T-helper 1 cell treated with Interleukin-12 subunit alpha and Interleukin-12 subunit beta and Interleukin-4 antibody, amounts not matched to agents 30 μg/mL and 1 μg/mL, for 36 hours (primary cell): ENCODE measurements around the gene PFAS.
A peak's percentile ranks its signal among the peaks of the same experiment; 100 is the strongest.

Experiments
- H3K27ac Mint-ChIP-seq: one replicate; pipeline ENCODE4 v1.8.0; 2021; ENCODE audit warnings: mild to moderate bottlenecking, mixed read lengths
- H3K27me3 Mint-ChIP-seq: one replicate; pipeline ENCODE4 v1.8.0; 2021; ENCODE audit warnings: low read depth, mixed read lengths
- H3K36me3 Mint-ChIP-seq: one replicate; pipeline ENCODE4 v1.8.0; 2021; ENCODE audit warnings: low read depth, mixed read lengths
- H3K4me1 Mint-ChIP-seq: one replicate; pipeline ENCODE4 v1.8.0; 2021; ENCODE audit warnings: low read depth, mixed read lengths
- H3K4me3 Mint-ChIP-seq: one replicate; pipeline ENCODE4 v1.8.0; 2021; ENCODE audit warnings: mild to moderate bottlenecking, moderate library complexity, mixed read lengths
- H3K9me3 Mint-ChIP-seq: one replicate; pipeline ENCODE4 v1.8.0; 2021; ENCODE audit warnings: mixed read lengths

Gene PFAS

GRCh38 chr17:8292639-8293395, 43.7 kb downstream of the PFAS start:
- Mint-ChIP-seq H3K27ac (no peak overlapping the region), H3K9me3 (no peaks in the 10 kb centered on the region), H3K4me3 (no peak overlapping the region), H3K4me1 (peaks cover 31% of the 10 kb centered on the region), H3K36me3 (peaks cover 11% of the 10 kb centered on the region), H3K27me3 (no peaks in the 10 kb centered on the region)

GRCh38 chr17:8294361-8294760, 45.3 kb downstream of the PFAS start:
- peaks cover 29% of the 10 kb centered on the region for H3K4me1 Mint-ChIP-seq

GRCh38 chr17:8294814-8295316, 45.8 kb downstream of the PFAS start:
- no peaks in the 10 kb centered on the region for H3K9me3 Mint-ChIP-seq
- H3K27ac Mint-ChIP-seq: peak overlapping the region; percentile 93
- H3K4me3 Mint-ChIP-seq: peak overlapping the region; percentile 90
- peaks cover 8% of the 10 kb centered on the region for H3K36me3 Mint-ChIP-seq
- no peaks in the 10 kb centered on the region for H3K27me3 Mint-ChIP-seq
- H3K4me1 Mint-ChIP-seq: peaks cover 27% of the 10 kb centered on the region

More at GRCh38 chr17:8294361-8294760, 45.3 kb downstream of the PFAS start:
- Mint-ChIP-seq H3K27ac (peak overlapping the region; percentile 93), H3K27me3 (no peaks in the 10 kb centered on the region), H3K4me3 (peak overlapping the region; percentile 90), H3K9me3 (no peaks in the 10 kb centered on the region), H3K36me3 (peaks cover 9% of the 10 kb centered on the region)

GRCh38 chr17:8300226-8300625, 51.1 kb downstream of the PFAS start:
- Mint-ChIP-seq H3K9me3 (no peaks in the 10 kb centered on the region), H3K4me3 (no peak overlapping the region), H3K27me3 (peaks cover 4% of the 10 kb centered on the region), H3K36me3 (peaks cover 2% of the 10 kb centered on the region), H3K27ac (no peak overlapping the region), H3K4me1 (peaks cover 8% of the 10 kb centered on the region)

- Mint-ChIP-seq H3K9me3 (no peaks in the 10 kb centered on the region), H3K4me3 (no peak overlapping the region), H3K27ac (peak overlapping the region; percentile 13), H3K4me1 (peaks cover 8% of the 10 kb centered on the region), H3K27me3 (peaks cover 4% of the 10 kb centered on the region), H3K36me3 (peaks cover 2% of the 10 kb centered on the region)
Measured at GRCh38 chr17:8300627-8301242, 51.6 kb downstream of the PFAS start.

- no peaks in the 10 kb centered on the region for H3K9me3 Mint-ChIP-seq
- no peak overlapping the region for H3K27ac Mint-ChIP-seq
- H3K27me3 Mint-ChIP-seq: peaks cover 4% of the 10 kb centered on the region
- no peaks in the 10 kb centered on the region for H3K36me3 Mint-ChIP-seq
- no peak overlapping the region for H3K4me3 Mint-ChIP-seq
- H3K4me1 Mint-ChIP-seq: no peaks in the 10 kb centered on the region
Measured at GRCh38 chr17:8310601-8311123, 61.6 kb downstream of the PFAS start.

GRCh38 chr17:8311131-8311790, 62.2 kb downstream of the PFAS start:
- H3K4me1 Mint-ChIP-seq: no peaks in the 10 kb centered on the region
- H3K27me3 Mint-ChIP-seq: peaks cover 4% of the 10 kb centered on the region
- H3K36me3 Mint-ChIP-seq: no peaks in the 10 kb centered on the region

GRCh38 chr17:8312251-8312650, 63.2 kb downstream of the PFAS start:
- Mint-ChIP-seq H3K9me3 (no peaks in the 10 kb centered on the region), H3K4me3 (no peak overlapping the region)

More at GRCh38 chr17:8311131-8311790, 62.2 kb downstream of the PFAS start:
- no peak overlapping the region for H3K4me3 Mint-ChIP-seq
- H3K9me3 Mint-ChIP-seq: no peaks in the 10 kb centered on the region
- H3K27ac Mint-ChIP-seq: no peak overlapping the region

GRCh38 chr17:8312726-8313600, 63.9 kb downstream of the PFAS start:
- Mint-ChIP-seq H3K27me3 (peaks cover 4% of the 10 kb centered on the region), H3K4me3 (no peak overlapping the region), H3K4me1 (no peaks in the 10 kb centered on the region), H3K27ac (no peak overlapping the region), H3K36me3 (no peaks in the 10 kb centered on the region), H3K9me3 (no peaks in the 10 kb centered on the region)

More at GRCh38 chr17:8312251-8312650, 63.2 kb downstream of the PFAS start:
- Mint-ChIP-seq H3K36me3 (no peaks in the 10 kb centered on the region), H3K4me1 (no peaks in the 10 kb centered on the region), H3K27me3 (peaks cover 4% of the 10 kb centered on the region), H3K27ac (no peak overlapping the region)

GRCh38 chr17:8314797-8315763, 66.0 kb downstream of the PFAS start:
- Mint-ChIP-seq H3K4me1 (no peaks in the 10 kb centered on the region), H3K9me3 (no peaks in the 10 kb centered on the region), H3K36me3 (no peaks in the 10 kb centered on the region), H3K27ac (no peak overlapping the region), H3K4me3 (no peak overlapping the region), H3K27me3 (peaks cover 4% of the 10 kb centered on the region)

GRCh38 chr17:8315764-8316217, 66.7 kb downstream of the PFAS start:
- H3K36me3 Mint-ChIP-seq: no peaks in the 10 kb centered on the region
- H3K27ac Mint-ChIP-seq: no peak overlapping the region
- no peaks in the 10 kb centered on the region for H3K4me1 Mint-ChIP-seq
- peaks cover 4% of the 10 kb centered on the region for H3K27me3 Mint-ChIP-seq
- H3K4me3 Mint-ChIP-seq: no peak overlapping the region
- H3K9me3 Mint-ChIP-seq: no peaks in the 10 kb centered on the region

- Mint-ChIP-seq H3K9me3 (no peaks in the 10 kb centered on the region), H3K36me3 (no peaks in the 10 kb centered on the region), H3K27me3 (peaks cover 9% of the 10 kb centered on the region), H3K4me3 (no peak overlapping the region), H3K4me1 (no peaks in the 10 kb centered on the region), H3K27ac (no peak overlapping the region)
Measured at GRCh38 chr17:8318010-8318935, 69.2 kb downstream of the PFAS start.
